NCI-H1436 (cell line): Measurements from ENCODE around the gene STX18.

Source experiments
- DNase-seq: peaks from one replicate; lab custom pipeline; 2025; lab: John Stamatoyannopoulos, UW

STX18 gene

DNA sequence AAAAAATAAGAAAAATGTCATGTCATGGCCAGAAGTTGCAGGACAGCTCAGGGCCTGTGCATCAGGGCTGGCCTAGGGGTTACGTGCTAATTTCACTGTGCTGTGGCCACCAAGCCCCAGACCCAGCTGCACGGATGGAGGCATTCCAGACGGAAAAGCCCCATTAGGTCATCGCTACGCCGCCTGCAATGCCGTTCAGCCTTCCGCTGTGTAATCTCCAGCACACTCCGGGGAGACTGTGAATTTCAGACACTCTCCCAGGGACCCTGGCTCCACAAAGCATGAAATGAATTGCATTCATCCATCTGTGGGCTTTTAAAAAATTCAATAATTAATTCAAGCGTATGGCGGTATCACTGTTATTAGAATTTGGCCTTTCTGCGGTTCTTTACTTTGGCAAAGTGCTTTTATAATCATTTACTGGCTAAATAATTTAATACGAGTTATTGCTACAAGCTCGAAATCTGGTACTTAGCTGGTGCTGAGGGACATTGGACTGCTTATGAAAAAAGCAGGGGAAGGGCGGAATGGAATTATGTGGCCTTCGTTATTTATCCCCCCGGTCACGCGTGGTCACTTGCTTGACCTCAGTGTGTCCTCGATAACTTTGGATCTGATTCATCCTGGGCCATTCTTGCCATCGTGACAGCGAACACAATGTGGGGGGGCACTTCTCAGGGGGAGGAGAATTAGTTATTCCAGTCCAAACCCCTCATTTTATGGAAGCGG, 164.0 kb downstream of the STX18 start:
- DNase-seq = no peak

DNA sequence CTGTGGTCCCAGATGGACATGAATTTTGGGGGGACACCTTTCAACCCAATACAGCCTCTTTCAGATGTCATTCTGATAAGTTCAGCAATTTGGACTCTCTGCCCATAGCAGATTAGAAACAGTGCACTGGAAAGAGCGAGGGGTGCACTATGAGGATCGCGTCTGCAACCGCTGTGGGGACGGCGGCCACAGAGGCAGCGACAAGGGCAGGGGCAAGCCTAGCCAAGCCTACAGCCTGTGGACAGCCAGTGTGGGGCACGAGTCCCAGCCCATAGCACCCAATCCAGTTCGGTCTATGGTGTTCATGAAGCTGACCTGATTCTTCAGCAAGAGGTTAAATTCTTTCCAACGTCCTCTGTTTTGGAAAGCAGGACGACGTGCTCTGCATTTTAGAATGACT, 164.7 kb downstream of the STX18 start:
- no peak for DNase-seq

DNA sequence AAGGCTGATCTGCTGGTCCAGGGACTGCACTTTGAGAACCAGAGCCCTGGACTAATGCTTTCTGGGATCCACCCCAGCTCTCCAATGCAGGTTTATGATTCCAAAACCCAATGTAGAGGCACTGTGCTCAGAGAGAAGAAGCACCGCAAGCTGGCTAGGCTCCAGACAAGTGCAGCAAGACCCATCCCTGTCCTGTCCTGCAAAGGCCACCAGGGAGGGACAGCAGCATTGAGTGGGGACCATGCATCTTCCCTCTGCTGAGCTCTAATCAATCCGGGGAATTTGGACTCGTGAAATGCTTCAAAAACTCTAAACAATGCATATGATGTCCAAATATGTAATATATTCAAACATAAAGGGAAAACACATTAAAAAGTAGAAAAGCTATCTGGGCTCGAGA, 165.8 kb downstream of the STX18 start:
- DNase-seq = no peak

DNA sequence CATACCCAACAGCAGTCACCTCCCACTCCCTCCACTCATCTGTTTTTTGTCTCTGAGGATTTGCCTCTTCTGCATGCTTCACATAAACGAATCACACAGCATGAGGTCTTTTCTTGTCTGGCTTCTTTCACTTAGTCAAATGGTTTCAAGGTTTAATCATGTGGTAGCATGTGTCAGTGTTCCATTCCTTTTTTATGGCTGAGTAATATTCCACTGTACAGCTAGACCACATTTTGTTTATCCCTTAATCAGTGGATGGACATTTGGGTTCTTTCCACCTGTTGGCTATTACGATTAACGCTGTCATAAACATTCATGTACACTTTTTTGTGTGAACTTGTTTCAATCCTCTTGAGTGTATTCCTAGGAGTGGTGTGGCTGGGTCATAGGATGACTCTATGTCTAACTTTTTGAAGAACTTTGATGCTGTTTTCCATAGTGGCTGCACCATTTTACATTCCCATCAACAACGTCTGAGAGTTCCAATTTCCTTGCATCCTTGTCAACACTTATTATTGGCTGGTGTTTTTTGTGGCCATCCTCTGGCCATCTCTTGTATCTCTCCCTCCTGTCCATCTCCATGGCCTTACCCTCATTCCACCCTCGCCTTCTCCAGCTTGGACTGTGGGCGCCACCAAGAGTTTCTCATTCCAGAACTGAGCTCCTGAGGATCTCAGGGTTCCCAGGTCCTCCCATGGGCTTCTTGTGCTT, 167.3 kb downstream of the STX18 start:
- no peak for DNase-seq
